CD4-positive, alpha-beta T cell treated with Interleukin-10 for 1 hour (primary cell): Measurements from ENCODE around the gene CAPSL.
A peak's percentile ranks its signal among the peaks of the same experiment; 100 is the strongest.
"Not testable (repeated sequence)": the region's sequence is repeated elsewhere in the genome, so short reads cannot be mapped to it uniquely, and the experiment has no call there.

Source experiments
- DNase-seq: peaks from one replicate; pipeline ENCODE4 v3.0.0-alpha.2; 2020

CAPSL gene

GRCh38 chr5:35938568-35939227, at the start of gene CAPSL:
TSS of gene CAPSL (minus strand) at chr5:35938622. CDS start at chr5:35921120, 17,502 bp downstream.
- DNase-seq: no peak

GRCh38 chr5:35987776-35988175, 49.4 kb upstream of the CAPSL start:
- DNase-seq: no peak

- DNase-seq: no peak
Measured at GRCh38 chr5:35979715-35980114, 41.3 kb upstream of the CAPSL start.

- not testable (repeated sequence) for DNase-seq
Measured at GRCh38 chr5:35976859-35977258, 38.4 kb upstream of the CAPSL start.

- DNase-seq: no peak
Measured at GRCh38 chr5:35974570-35974969, 36.1 kb upstream of the CAPSL start.

- no peak for DNase-seq
Measured at GRCh38 chr5:35971878-35972210, 33.4 kb upstream of the CAPSL start.

GRCh38 chr5:35971186-35971877, 32.9 kb upstream of the CAPSL start:
- no peak for DNase-seq

GRCh38 chr5:35963381-35963843, 25.0 kb upstream of the CAPSL start:
- no peak for DNase-seq

GRCh38 chr5:35960328-35960727, 21.9 kb upstream of the CAPSL start:
- no peak for DNase-seq

- no peak for DNase-seq
Measured at GRCh38 chr5:35956429-35956828, 18.0 kb upstream of the CAPSL start.

GRCh38 chr5:35954175-35954574, 15.8 kb upstream of the CAPSL start:
- no peak for DNase-seq

- no peak for DNase-seq
Measured at GRCh38 chr5:35947085-35947484, 8.7 kb upstream of the CAPSL start.

- DNase-seq: no peak
Measured at GRCh38 chr5:35939639-35940038, 1.2 kb upstream of the CAPSL start.

- peak; percentile 78 for DNase-seq
Measured at GRCh38 chr5:35926389-35927051, 11.9 kb downstream of the CAPSL start.

GRCh38 chr5:35924950-35925722, 13.3 kb downstream of the CAPSL start:
- peak; percentile 88 for DNase-seq

- peak; percentile 10 for DNase-seq
Measured at GRCh38 chr5:35924122-35924949, 14.1 kb downstream of the CAPSL start.

GRCh38 chr5:35922468-35922867, 16.0 kb downstream of the CAPSL start:
- no peak for DNase-seq

GRCh38 chr5:35921930-35922329, 16.5 kb downstream of the CAPSL start:
- no peak for DNase-seq

- DNase-seq: no peak
Measured at GRCh38 chr5:35920890-35921289, 17.5 kb downstream of the CAPSL start.

GRCh38 chr5:35919191-35919590, 19.2 kb downstream of the CAPSL start:
- no peak for DNase-seq

GRCh38 chr5:35908814-35909213, 29.6 kb downstream of the CAPSL start:
- DNase-seq: no peak

- no peak for DNase-seq
Measured at GRCh38 chr5:35908228-35908627, 30.2 kb downstream of the CAPSL start.
